Epithelial cell of proximal tubule (primary cell): ENCODE data around the gene RBP4. TPM values are rescaled to one million over a fixed set of nuclear protein-coding genes. Genes with fewer than 3 reads are reported as not detected.
A peak's percentile ranks its signal among the peaks of the same experiment; 100 is the strongest.

Experiments
- DNase-seq: peaks from one replicate; pipeline ENCODE4 v3.0.0-alpha.2; 2011; ENCODE audit warnings: low read depth
- H3K4me3 ChIP-seq: 2 replicates; pipeline ENCODE4 v1.5.1; 2011; ENCODE audit warnings: low read depth, mild to moderate bottlenecking, low read length
- total RNA-seq: library from RNA; depleted of rRNA; stranded (reverse); fragments of >200 nt; gene quantifications from 2 replicates; pipeline ENCODE4 v1.2.3, GENCODE V29; 2015
- TF ChIP-seq, protein P1 (sequence below): conservative IDR thresholded peaks from 2 replicates; pipeline ENCODE4 v1.5.1; 2012; ENCODE audit warnings: low read depth, mild to moderate bottlenecking, low read length

RBP4 gene
- total RNA-seq: 2.4 and 2.7 TPM in 2 replicates

DNA sequence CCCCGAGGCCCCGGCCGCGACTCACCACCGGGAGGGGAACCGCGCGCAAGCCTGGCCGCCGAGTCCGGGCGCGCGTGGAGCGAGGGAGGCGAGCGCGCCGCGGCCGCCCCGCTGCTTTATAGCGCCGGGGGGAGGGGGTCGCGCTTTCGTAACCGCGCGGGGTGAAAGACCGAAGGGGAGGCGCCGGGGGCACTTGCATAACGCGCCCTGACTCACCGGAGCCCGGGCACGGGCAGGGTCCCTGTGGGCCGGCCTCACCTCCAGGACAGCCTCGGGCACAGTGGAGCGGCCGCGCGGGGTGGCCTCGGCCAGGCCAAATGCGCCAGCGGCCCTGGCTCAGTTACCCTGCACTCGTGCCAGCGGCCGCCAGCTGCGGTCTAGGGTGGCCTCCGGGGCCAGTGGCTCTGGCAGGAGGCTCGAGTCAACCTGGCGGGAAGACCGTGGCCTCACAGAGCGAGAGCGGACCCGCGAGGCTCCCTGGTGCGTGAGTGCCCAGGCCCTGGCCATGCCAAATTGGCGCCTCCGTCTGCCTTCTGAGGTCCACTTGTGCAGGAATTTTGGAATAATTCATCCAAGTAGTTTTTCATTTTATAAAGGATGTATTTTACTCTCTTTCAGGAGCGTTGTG, at the start of gene RBP4:
Gene RBP4, minus strand, starts transcription at position 90 of the 628 bp plus-strand sequence. CDS start 207 bp downstream, outside the sequence.
- TF ChIP-seq, protein P1, sequence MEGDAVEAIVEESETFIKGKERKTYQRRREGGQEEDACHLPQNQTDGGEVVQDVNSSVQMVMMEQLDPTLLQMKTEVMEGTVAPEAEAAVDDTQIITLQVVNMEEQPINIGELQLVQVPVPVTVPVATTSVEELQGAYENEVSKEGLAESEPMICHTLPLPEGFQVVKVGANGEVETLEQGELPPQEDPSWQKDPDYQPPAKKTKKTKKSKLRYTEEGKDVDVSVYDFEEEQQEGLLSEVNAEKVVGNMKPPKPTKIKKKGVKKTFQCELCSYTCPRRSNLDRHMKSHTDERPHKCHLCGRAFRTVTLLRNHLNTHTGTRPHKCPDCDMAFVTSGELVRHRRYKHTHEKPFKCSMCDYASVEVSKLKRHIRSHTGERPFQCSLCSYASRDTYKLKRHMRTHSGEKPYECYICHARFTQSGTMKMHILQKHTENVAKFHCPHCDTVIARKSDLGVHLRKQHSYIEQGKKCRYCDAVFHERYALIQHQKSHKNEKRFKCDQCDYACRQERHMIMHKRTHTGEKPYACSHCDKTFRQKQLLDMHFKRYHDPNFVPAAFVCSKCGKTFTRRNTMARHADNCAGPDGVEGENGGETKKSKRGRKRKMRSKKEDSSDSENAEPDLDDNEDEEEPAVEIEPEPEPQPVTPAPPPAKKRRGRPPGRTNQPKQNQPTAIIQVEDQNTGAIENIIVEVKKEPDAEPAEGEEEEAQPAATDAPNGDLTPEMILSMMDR: no peak
- peak within 1 kb of the TSS; percentile 39 for H3K4me3 ChIP-seq
- no peak for DNase-seq

DNA sequence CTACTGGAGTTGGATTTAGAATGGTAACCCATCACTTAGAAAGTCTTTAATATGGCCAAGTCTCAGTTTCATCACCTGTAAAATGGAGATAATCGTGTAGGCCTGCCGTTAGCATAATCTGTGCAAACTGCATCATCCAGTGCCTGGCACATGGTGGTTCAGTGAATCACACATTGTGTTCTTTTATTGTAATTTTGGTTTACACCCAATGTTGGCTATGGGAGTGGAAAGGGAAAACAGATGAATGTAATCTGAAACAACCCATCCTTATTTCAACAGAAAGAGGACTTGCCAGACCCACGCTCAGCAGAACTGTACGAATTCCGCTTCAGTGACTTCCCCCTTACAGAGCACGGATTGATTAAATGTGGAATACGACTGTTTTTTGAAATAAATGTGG, 38.8 kb upstream of the RBP4 start:
- no peak for DNase-seq
- TF ChIP-seq, protein P1: no peak
- H3K4me3 ChIP-seq: no peak overlapping the region

DNA sequence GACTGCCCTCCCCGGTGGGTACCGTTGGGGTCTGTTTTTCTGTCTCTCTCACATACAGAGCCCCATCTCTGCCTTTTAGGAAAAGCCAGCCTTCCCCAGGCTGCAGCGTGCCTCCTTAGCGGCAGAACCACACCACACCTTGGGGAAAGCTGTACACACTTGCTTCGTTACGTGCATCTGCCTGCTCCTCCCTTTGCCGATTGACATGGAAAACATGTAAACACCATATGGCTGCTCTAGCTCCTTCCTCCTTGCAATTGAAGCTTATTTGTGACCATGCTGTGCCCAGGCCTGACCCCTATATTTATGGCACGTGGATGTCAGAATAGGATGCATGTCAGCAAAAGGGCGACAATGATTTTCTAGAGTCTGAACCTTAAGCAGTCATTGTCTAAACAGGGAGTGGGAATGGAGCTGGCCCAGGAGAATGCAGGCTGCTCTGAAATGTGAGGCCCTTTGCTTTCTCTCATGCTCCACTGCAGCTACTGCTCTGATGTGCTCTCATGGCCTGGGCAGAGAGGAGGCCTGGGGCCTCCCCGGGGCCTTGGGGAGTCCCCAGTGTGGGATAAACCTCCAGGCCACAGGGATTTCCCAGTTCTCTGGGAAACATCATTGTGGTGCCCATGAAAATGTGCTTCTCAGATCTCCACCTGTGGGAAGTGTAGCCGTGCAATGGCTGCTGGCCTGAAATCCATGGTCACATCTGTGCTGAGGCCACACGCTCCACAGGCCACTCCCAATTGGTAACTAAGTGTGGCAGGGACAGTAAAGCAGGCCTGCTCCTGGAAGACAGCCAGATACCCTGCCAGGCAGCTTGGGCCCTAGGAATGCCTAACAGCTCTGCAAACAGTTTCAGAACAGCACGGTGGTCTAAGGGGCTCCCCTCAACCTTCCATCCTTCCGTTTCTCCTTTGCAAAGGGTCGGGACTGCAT, 29.9 kb upstream of the RBP4 start:
- H3K4me3 ChIP-seq: no peak overlapping the region
- TF ChIP-seq, protein P1: no peak
- DNase-seq: no peak

GRCh38 chr10:93629647-93630305, 28.7 kb upstream of the RBP4 start:
- TF ChIP-seq, protein P1: no peak
- DNase-seq: no peak

GRCh38 chr10:93628858-93629257, 27.8 kb upstream of the RBP4 start:
- DNase-seq: no peak
- TF ChIP-seq, protein P1: no peak
- H3K4me3 ChIP-seq: no peak overlapping the region

More at GRCh38 chr10:93629647-93630305, 28.7 kb upstream of the RBP4 start:
- H3K4me3 ChIP-seq: no peak overlapping the region

GRCh38 chr10:93622942-93623341, 21.9 kb upstream of the RBP4 start:
- H3K4me3 ChIP-seq: no peak overlapping the region
- TF ChIP-seq, protein P1: no peak

More at GRCh38 chr10:93622942-93623341, 21.9 kb upstream of the RBP4 start:
- DNase-seq: no peak
